GM12801 (cell line): ENCODE data around the gene GZF1.

Experiments used
- TF ChIP-seq, protein P1 (sequence below): IDR thresholded peaks from one replicate; pipeline ENCODE4 v1.5.1; 2011; ENCODE audit warnings: control low read depth; ENCODE audit not compliant: insufficient read length; ENCODE audit errors: extremely low read depth

The GZF1 gene

DNA sequence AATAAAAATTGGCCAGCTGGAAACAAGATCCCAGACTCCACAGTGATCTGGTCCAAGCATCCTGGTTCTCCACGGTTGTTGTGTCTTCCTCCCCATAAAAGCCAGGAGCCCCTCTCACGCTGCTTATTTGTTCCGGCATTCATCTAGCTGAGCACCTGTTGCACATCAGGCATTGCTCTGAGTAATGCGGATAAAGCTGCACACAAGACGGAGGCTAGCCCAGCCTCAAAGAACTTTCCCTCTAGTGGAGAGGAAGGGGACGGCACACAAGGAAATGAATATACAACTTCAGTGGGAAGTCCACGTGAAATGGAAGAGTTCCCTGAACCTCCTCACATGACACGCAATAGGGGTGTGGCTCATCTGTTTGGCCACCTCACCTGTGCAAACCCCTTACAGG is 41.7 kb upstream of the GZF1 start:
- TF ChIP-seq, protein P1, sequence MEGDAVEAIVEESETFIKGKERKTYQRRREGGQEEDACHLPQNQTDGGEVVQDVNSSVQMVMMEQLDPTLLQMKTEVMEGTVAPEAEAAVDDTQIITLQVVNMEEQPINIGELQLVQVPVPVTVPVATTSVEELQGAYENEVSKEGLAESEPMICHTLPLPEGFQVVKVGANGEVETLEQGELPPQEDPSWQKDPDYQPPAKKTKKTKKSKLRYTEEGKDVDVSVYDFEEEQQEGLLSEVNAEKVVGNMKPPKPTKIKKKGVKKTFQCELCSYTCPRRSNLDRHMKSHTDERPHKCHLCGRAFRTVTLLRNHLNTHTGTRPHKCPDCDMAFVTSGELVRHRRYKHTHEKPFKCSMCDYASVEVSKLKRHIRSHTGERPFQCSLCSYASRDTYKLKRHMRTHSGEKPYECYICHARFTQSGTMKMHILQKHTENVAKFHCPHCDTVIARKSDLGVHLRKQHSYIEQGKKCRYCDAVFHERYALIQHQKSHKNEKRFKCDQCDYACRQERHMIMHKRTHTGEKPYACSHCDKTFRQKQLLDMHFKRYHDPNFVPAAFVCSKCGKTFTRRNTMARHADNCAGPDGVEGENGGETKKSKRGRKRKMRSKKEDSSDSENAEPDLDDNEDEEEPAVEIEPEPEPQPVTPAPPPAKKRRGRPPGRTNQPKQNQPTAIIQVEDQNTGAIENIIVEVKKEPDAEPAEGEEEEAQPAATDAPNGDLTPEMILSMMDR, result no peak

DNA sequence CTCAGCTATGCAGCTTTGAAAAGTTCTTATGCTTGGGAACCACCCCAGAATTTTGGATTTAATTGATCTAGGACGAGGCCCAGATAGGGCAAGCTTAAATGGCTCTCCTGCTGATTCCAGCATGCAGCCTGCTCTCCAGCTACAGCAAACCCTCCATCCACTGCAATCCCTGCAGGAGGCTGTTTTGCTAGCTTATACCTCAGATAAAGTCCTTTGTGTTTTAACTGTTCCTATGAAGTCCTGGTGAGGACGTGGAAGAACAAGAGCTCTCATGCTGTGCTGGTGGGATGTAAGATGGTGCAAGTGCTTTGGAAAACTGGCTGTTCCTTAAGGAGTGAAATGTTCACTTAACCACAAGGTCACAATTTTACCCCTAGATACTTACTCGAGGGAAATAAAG is 36.9 kb upstream of the GZF1 start:
- TF ChIP-seq, protein P1, result no peak

DNA sequence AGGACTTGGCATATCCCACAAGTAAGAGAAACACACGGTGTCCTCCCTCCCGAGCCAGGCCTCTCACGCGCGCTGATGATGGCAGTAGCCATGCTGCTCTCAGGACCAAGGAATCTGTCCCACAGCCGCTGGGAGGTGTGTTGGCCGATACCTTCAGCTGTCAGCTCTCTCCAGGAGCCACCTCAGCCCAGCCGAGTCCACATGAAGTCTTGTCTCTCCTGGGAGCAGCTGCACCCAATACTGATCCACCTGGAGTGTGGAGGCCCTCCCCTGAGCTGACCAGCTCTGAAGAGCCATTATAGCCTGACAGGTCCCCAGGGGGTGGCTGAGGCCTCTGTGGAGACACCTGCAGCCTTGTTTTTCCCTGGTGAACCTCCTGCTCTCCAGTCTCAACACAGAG is 35.2 kb upstream of the GZF1 start:
- TF ChIP-seq, protein P1, result no peak

DNA sequence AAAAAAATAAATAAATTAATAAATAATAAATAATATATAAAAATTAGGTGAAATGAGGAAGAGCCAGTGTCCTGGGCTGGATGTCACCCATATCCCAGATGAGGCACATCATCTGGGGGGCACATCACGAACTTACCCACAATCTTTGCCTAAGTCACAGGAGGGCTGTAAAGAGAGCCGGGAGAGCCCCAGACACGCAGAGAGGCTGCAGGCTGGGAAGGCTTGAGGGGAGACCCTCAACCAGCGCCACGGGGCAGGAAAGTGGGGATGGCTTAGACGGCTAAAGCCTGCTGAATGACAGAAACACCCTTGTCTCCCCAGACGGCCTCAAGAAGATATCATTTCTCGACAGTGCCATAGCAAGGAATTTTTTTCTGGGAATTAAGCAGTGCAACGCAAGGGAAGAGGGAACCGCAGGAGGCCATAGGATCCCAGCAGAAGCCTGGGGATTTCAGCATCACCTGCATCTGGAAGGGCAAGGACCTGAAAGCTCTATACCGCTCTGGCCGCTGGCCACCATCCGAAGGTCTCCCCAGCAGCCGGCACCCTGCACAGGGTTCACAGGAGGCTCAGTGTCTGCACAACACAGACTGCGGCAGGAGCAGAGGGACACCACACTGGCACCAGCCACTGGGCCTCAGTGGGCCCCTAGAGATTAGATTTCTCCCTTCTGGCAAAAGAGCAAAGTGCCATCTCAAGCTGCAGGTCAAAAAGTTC is 34.2 kb upstream of the GZF1 start:
- TF ChIP-seq, protein P1, result no peak

DNA sequence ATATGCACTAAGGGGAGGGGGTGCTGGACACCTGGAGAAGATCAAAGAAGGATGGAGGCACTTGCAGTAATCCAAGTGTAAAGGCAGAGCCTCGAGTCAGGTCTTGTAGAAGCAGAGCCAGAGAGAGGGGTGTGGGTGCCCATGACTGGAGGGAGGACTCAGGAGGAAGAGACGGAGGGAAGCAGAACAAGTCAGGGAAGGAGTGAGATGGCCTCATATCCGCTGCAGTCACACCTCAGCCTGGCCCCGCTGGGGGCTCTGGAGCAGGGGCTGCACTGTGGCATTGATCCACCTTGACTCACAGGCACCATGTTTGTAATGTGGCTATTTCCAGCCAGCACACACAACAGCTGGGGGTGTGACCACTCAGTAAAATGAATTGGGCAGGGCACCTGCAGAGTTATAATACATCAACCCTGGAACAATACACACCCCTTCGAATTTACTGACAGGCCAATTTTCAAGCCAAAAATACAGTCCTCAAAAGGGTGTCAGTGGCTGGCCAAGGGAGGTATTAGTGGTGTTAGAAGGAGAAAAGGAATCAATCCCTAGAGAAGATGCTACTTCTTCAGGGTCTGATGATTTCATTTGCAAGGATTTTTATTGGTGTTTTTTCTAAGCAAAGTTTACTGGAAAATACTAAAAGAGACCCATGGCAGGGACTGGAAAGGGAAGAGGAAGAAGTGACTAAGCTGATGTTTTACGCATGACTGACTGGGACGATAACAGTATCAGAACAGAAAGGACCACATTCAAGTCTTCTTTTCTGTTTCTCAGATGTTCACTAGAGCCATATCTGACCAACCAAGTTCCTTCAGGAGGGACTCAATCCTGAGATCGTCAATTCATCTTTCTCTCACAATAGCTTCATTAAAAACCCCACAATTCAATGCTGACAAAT is 30.3 kb upstream of the GZF1 start:
- TF ChIP-seq, protein P1, result no peak

DNA sequence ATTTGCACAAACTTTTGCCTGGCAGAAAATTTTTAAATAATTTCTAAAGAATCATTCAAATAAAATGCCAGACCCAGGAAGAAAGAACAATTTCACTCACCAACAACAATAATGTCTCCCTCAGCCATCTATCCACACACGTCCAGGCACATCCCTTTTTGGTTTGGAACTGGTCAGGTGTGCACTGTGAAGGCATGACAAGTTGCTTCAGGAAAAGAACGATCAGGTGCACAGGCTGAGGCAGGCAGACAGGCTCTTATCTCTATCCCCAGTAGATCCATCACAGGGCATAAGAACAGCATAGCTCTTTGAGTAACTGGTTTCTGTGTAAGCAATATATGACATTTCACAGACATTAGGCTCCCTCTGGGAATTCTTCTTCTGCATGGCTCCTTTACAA is 29.5 kb upstream of the GZF1 start:
- TF ChIP-seq, protein P1, result no peak

DNA sequence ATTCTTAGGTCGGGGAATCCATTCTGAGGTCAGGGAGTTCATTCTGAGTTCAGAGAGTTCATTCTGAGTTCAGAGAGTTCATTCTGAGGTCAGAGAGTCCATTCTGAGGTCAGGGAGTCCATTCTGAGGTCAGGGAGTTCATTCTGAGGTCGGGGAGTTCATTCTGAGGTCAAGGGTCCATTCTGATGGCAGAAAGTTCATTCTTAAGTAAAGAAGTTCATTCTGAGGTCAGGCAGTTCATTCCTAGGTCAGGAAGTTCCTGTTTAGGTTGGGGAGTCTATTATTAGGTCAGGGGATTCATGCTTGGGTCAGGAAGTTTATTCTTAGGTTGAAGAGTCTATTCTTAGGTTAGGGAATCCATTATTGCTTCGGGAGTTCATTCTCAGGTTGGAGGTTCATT is 27.9 kb upstream of the GZF1 start:
- TF ChIP-seq, protein P1, result no peak
